H1 (cell line): Measurements from ENCODE around the gene NTS. TPM values are rescaled to one million over a fixed set of nuclear protein-coding genes. Genes with fewer than 3 reads are reported as not detected.

ENCODE experiments used
- CTCF ChIA-PET: fragments of 300-600 bp; sonication (Branson Sonifier 250); formaldehyde crosslinking; loops from one replicate; lab custom pipeline; 2021; ENCODE audit not compliant: partially characterized antibody; lab: Charles Lee
- POLR2A ChIA-PET: fragments of 300-600 bp; sonication (Branson Sonifier 250); formaldehyde crosslinking; loops from one replicate; lab custom pipeline; 2021; ENCODE audit warnings: inconsistent platforms; ENCODE audit not compliant: partially characterized antibody; lab: Charles Lee
- DNase-seq, 2 experiments: peaks; one replicate each; pipeline versions ENCODE4 v3.0.0 to v3.0.0-alpha.2; 2010 to 2022; ENCODE audit warnings: low spot score in 2 of 2, low read depth in 1 of 2, mixed read lengths in 1 of 2
- FAIRE-seq: peaks from 2 replicates; lab custom pipeline; 2011; peaks lifted over from hg19 to GRCh38; lab: Jason Lieb, UNC
- H2AFZ ChIP-seq: 2 replicates; pipeline ENCODE4 v1.8.1; 2012; ENCODE audit warnings: low read length, inconsistent platforms
- H2AK5ac ChIP-seq: 2 replicates; pipeline ENCODE4 v1.6.1; 2013; ENCODE audit warnings: low read depth, low read length
- H2BK120ac ChIP-seq: replicated peaks from 2 replicates; pipeline ENCODE3; 2013; ENCODE audit warnings: low read depth, low read length, inconsistent platforms
- H2BK12ac ChIP-seq: 2 replicates; pipeline ENCODE4 v1.6.1; 2013; ENCODE audit warnings: low read depth, low read length
- H2BK15ac ChIP-seq: 2 replicates; pipeline ENCODE4 v1.6.1; 2013; ENCODE audit warnings: low read length
- H2BK20ac ChIP-seq: 2 replicates; pipeline ENCODE4 v1.6.1; 2013; ENCODE audit warnings: low read length
- H2BK5ac ChIP-seq: 2 replicates; pipeline ENCODE4 v1.6.1; 2013; ENCODE audit warnings: low read depth, low read length
- H3K14ac ChIP-seq: 2 replicates; pipeline ENCODE4 v1.6.1; 2013; ENCODE audit warnings: inconsistent platforms; ENCODE audit not compliant: insufficient read length
- H3K18ac ChIP-seq: 2 replicates; pipeline ENCODE4 v1.6.1; 2013; ENCODE audit warnings: low read length; ENCODE audit errors: extremely low read depth
- H3K23ac ChIP-seq: 2 replicates; pipeline ENCODE4 v1.6.1; 2013; ENCODE audit warnings: inconsistent platforms; ENCODE audit not compliant: insufficient read length
- H3K23me2 ChIP-seq: 2 replicates; pipeline ENCODE4 v1.6.1; 2013; ENCODE audit warnings: low read depth, low read length
- H3K27ac ChIP-seq: 2 replicates; pipeline ENCODE4 v1.6.1; 2011; ENCODE audit warnings: low read depth, low read length, inconsistent platforms
- H3K27me3 ChIP-seq, 4 experiments: replicated peaks in 1 of 4; 1 replicate in 1 of 4; 2 replicates in 3 of 4; pipeline versions ENCODE4 v1.6.1 to v1.8.1; 2011 to 2013; ENCODE audit warnings: low read length in 3 of 4, mild to moderate bottlenecking in 3 of 4, inconsistent platforms in 2 of 4, mixed read lengths in 2 of 4, moderate library complexity in 1 of 4; ENCODE audit not compliant: control insufficient read depth in 3 of 4, insufficient read depth in 3 of 4; ENCODE audit errors: extremely low read depth in 1 of 4
- H3K36me3 ChIP-seq, 4 experiments: 2 replicates each; pipeline versions ENCODE4 v1.6.1 to v1.8.1; 2011 to 2013; ENCODE audit warnings: mild to moderate bottlenecking in 4 of 4, low read length in 3 of 4, moderate library complexity in 2 of 4, control low read depth in 1 of 4, inconsistent platforms in 1 of 4; ENCODE audit not compliant: insufficient read depth in 4 of 4, control insufficient read depth in 2 of 4
- H3K4ac ChIP-seq: replicated peaks from 2 replicates; pipeline ENCODE3; 2013; ENCODE audit warnings: low read length, low read depth, mixed read lengths, inconsistent platforms; ENCODE audit not compliant: insufficient read length
- H3K4me1 ChIP-seq, 4 experiments: replicated peaks in 1 of 4; 1 replicate in 1 of 4; 2 replicates in 3 of 4; pipeline versions ENCODE4 v1.6.1 to v1.8.1; 2011 to 2013; ENCODE audit warnings: low read length in 3 of 4, inconsistent platforms in 2 of 4, mixed read lengths in 1 of 4; ENCODE audit not compliant: insufficient read depth in 4 of 4, control insufficient read depth in 3 of 4
- H3K4me2 ChIP-seq, 2 experiments: 2 replicates each; pipeline versions ENCODE4 v1.6.1 to v1.8.1; 2011 to 2013; ENCODE audit warnings: low read depth in 2 of 2, low read length in 2 of 2, control low read depth in 1 of 2, inconsistent platforms in 1 of 2, mild to moderate bottlenecking in 1 of 2; ENCODE audit not compliant: insufficient read depth in 1 of 2
- H3K4me3 ChIP-seq, 4 experiments: fragments of 200-600, 300-600 bp in 1 of 4; sonication (generic), shearing (Covaris generic), sonication (Bioruptor Twin) in 1 of 4; 2 replicates each; pipeline versions ENCODE4 v1.5.1 to v1.8.1; 2011 to 2016; ENCODE audit warnings: low read length in 4 of 4, low read depth in 3 of 4, control low read depth in 2 of 4, inconsistent platforms in 2 of 4, mild to moderate bottlenecking in 2 of 4, mixed read lengths in 1 of 4, moderate library complexity in 1 of 4; ENCODE audit not compliant: insufficient read depth in 2 of 4; ENCODE audit errors: extremely low read depth in 1 of 4
- H3K56ac ChIP-seq: replicated peaks from 2 replicates; pipeline ENCODE3; 2013; ENCODE audit warnings: low read depth, mild to moderate bottlenecking, mixed read lengths, low read length, inconsistent platforms; ENCODE audit not compliant: insufficient read length
- H3K79me1 ChIP-seq: 2 replicates; pipeline ENCODE4 v1.6.1; 2013; ENCODE audit warnings: low read depth, low read length, control low read depth
- H3K79me2 ChIP-seq, 2 experiments: 2 replicates each; pipeline versions ENCODE4 v1.6.1 to v1.8.1; 2012 to 2013; ENCODE audit warnings: low read length in 2 of 2, mild to moderate bottlenecking in 2 of 2, inconsistent platforms in 1 of 2; ENCODE audit not compliant: insufficient read depth in 2 of 2, control insufficient read depth in 1 of 2
- H3K9ac ChIP-seq, 4 experiments: replicated peaks in 1 of 4; 1 replicate in 1 of 4; 2 replicates in 3 of 4; pipeline versions ENCODE4 v1.6.1 to v1.8.1; 2011 to 2013; ENCODE audit warnings: low read depth in 3 of 4, low read length in 3 of 4, control low read depth in 2 of 4, mild to moderate bottlenecking in 2 of 4, moderate library complexity in 2 of 4, inconsistent platforms in 1 of 4; ENCODE audit errors: extremely low read depth in 1 of 4
- H3K9me3 ChIP-seq, 2 experiments: 2 replicates each; pipeline versions ENCODE4 v1.6.1 to v1.8.1; 2012 to 2013; ENCODE audit warnings: mild to moderate bottlenecking in 2 of 2, moderate library complexity in 2 of 2, control low read depth in 1 of 2, inconsistent platforms in 1 of 2, low read depth in 1 of 2, low read length in 1 of 2, mixed read lengths in 1 of 2; ENCODE audit not compliant: insufficient read depth in 2 of 2
- H4K20me1 ChIP-seq, 2 experiments: replicated peaks in 1 of 2; 2 replicates each; pipeline versions ENCODE3 to v1.8.1; 2011 to 2013; ENCODE audit warnings: inconsistent platforms in 2 of 2, low read length in 2 of 2, mild to moderate bottlenecking in 1 of 2; ENCODE audit not compliant: insufficient read depth in 2 of 2, control insufficient read depth in 1 of 2
- H4K5ac ChIP-seq: 2 replicates; pipeline ENCODE4 v1.6.1; 2013; ENCODE audit warnings: low read length, low read depth, mixed read lengths, inconsistent platforms; ENCODE audit not compliant: insufficient read length
- H4K8ac ChIP-seq: 2 replicates; pipeline ENCODE4 v1.8.0; 2013; ENCODE audit warnings: mild to moderate bottlenecking, moderate library complexity, low read length, inconsistent platforms; ENCODE audit not compliant: insufficient read depth; ENCODE audit errors: extremely low read depth
- H4K91ac ChIP-seq: replicated peaks from 2 replicates; pipeline ENCODE3; 2013; ENCODE audit warnings: low read length, mixed read lengths, inconsistent platforms; ENCODE audit not compliant: insufficient read length
- CHD2 ChIP-seq: IDR thresholded peaks from 2 replicates; pipeline ENCODE4 v1.6.1; 2012; ENCODE audit warnings: low read length, improper control_type of control experiment
- JUND ChIP-seq: IDR thresholded peaks from 2 replicates; pipeline ENCODE4 v1.6.1; 2011; ENCODE audit warnings: mild to moderate bottlenecking, improper control_type of control experiment, low read length
- RAD21 ChIP-seq, 2 experiments: IDR thresholded peaks in 1 of 2; conservative IDR thresholded peaks in 1 of 2; 2 replicates each; pipeline ENCODE4 v1.6.1; 2011; ENCODE audit warnings: low read depth in 2 of 2, low read length in 2 of 2, improper control_type of control experiment in 1 of 2, inconsistent platforms in 1 of 2, mild to moderate bottlenecking in 1 of 2, moderate library complexity in 1 of 2
- WGBS, 2 experiments: shearing (Covaris generic) in 1 of 2; methylation state at CpG; one replicate each; pipeline versions ENCODE4 v1.1.6 to v1.1.7; 2013 to 2015; ENCODE audit warnings: low lambda C conversion rate in 2 of 2, mixed read lengths in 2 of 2, inconsistent platforms in 1 of 2, low coverage in 1 of 2, missing lambda C conversion rate in 1 of 2; ENCODE audit not compliant: insufficient replicate concordance in 2 of 2, insufficient coverage in 1 of 2, insufficient read length in 1 of 2; ENCODE audit errors: extremely low coverage in 1 of 2, missing lambda C conversion rate in 1 of 2; 5-methylcytosine and 5-hydroxymethylcytosine counted together
- polyA plus RNA-seq, 7 experiments: library from polyadenylated mRNA; depleted of rRNA in 3 of 7; stranded (reverse) in 5 of 7; unstranded in 2 of 7; fragments of >200 nt in 5 of 7; fragments of 200-250 nt in 2 of 7; gene quantifications; 1 replicate in 5 of 7; 2 replicates in 1 of 7; 4 replicates in 1 of 7; pipeline versions ENCODE4 v1.2.1 to v1.2.3, GENCODE V29; 2011 to 2013; ENCODE audit warnings: missing spikeins in 2 of 7, mixed read lengths in 2 of 7
- total RNA-seq: library from RNA; stranded (reverse); fragmentation: NEBNext Ultra II Directional; extraction: Animal tissue kit (Norgen Biotek cat#: 25700); gene quantifications from 2 replicates; pipeline ENCODE4 v1.2.1, GENCODE V29; 2021
- TF ChIP-seq, protein P1 (sequence below), 3 experiments: IDR thresholded peaks; 1 replicate in 2 of 3; 2 replicates in 1 of 3; pipeline versions ENCODE4 v1.5.1 to v1.6.1; 2011; ENCODE audit warnings: low read length in 3 of 3, mild to moderate bottlenecking in 3 of 3, inconsistent platforms in 2 of 3, low read depth in 1 of 3, moderate library complexity in 1 of 3; ENCODE audit not compliant: insufficient read depth in 1 of 3; ENCODE audit errors: control extremely low read depth in 1 of 3

NTS gene
- total and polyA plus RNA-seq, 2 of the 8 experiments (the other 6 are each of a cell fraction or from before 2014, with no cell fraction given): 17.0 to 36.6 TPM

GRCh38 chr12:85923767-85924331, 49.8 kb downstream of the NTS start:
- peak overlapping the region; percentile 82 for H4K5ac ChIP-seq
- CTCF ChIA-PET: interaction anchor here (0.6 to 4.8 kb wide), 22 partner anchors 13 to 1861 kb away, joined by 3 to 130 read pairs (median 3); no protein-coding TSS in a partner anchor
- no peak overlapping the region for H2BK20ac ChIP-seq
- no peak overlapping the region for H2BK120ac ChIP-seq
- no peak overlapping the region for H3K9ac ChIP-seq
- DNase-seq: no peak
- H3K14ac ChIP-seq: no peak overlapping the region
- H3K23me2 ChIP-seq: no peaks in the 10 kb centered on the region; the same call in 1 of the 2 replicates
- H3K23ac ChIP-seq: no peak overlapping the region
- H3K27ac ChIP-seq: no peak overlapping the region
- no peak overlapping the region for H2AK5ac ChIP-seq
- no peak overlapping the region for H3K4me2 ChIP-seq
- H3K18ac ChIP-seq: no peak overlapping the region
- POLR2A ChIA-PET: no interaction called here
- no peaks in the 10 kb centered on the region for H3K79me1 ChIP-seq
- H3K27me3 ChIP-seq: no peaks in the 10 kb centered on the region
- H2AFZ ChIP-seq: no peak overlapping the region
- H3K4me3 ChIP-seq: no peak overlapping the region
- no peaks in the 10 kb centered on the region for H4K20me1 ChIP-seq
- H4K91ac ChIP-seq: no peak overlapping the region
- no peaks in the 10 kb centered on the region for H3K9me3 ChIP-seq
- WGBS, 2 experiments: 73 to 92% methylated on average over 1 of the region's 1 CpG
- no peaks in the 10 kb centered on the region; a peak in 1 of 8 replicates for H3K36me3 ChIP-seq
- H2BK15ac ChIP-seq: no peak overlapping the region
- no peak for FAIRE-seq
- no peak overlapping the region for H4K8ac ChIP-seq
- H2BK12ac ChIP-seq: no peak overlapping the region
- no peak overlapping the region for H2BK5ac ChIP-seq
- no peak overlapping the region for H3K56ac ChIP-seq
- TF ChIP-seq JUND (no peak), CHD2 (no peak), RAD21 (IDR thresholded peaks at IDR 0.05 in 1 of 2, conservative IDR thresholded peaks at IDR 0.05 in 1 of 2; ENCODE audit: low read depth in 2 of 2, low read length in 2 of 2) (peak; percentile 55 to 59)
- TF ChIP-seq, protein P1, sequence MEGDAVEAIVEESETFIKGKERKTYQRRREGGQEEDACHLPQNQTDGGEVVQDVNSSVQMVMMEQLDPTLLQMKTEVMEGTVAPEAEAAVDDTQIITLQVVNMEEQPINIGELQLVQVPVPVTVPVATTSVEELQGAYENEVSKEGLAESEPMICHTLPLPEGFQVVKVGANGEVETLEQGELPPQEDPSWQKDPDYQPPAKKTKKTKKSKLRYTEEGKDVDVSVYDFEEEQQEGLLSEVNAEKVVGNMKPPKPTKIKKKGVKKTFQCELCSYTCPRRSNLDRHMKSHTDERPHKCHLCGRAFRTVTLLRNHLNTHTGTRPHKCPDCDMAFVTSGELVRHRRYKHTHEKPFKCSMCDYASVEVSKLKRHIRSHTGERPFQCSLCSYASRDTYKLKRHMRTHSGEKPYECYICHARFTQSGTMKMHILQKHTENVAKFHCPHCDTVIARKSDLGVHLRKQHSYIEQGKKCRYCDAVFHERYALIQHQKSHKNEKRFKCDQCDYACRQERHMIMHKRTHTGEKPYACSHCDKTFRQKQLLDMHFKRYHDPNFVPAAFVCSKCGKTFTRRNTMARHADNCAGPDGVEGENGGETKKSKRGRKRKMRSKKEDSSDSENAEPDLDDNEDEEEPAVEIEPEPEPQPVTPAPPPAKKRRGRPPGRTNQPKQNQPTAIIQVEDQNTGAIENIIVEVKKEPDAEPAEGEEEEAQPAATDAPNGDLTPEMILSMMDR (IDR thresholded peaks at IDR 0.05; ENCODE audit: control extremely low read depth in 1 of 3, insufficient read depth in 1 of 3, low read depth in 1 of 3, low read length in 3 of 3): peak in 2 of 3 experiments; percentile 33 to 47; a peak in 2 of 4 replicates
- H3K4me1 ChIP-seq: peaks cover 0 to 4% (median 1%) of the 10 kb centered on the region in 4 experiments; a peak in 2 of 7 replicates
- no peak overlapping the region for H3K4ac ChIP-seq
- no peaks in the 10 kb centered on the region for H3K79me2 ChIP-seq
